H1 (cell line): ENCODE results near the gene LBH. TPM values are rescaled to one million over a fixed set of nuclear protein-coding genes. Genes with fewer than 3 reads are reported as not detected.

Source experiments
- CTCF ChIA-PET: fragments of 300-600 bp; sonication (Branson Sonifier 250); formaldehyde crosslinking; loops from one replicate; lab custom pipeline; 2021; ENCODE audit not compliant: partially characterized antibody; lab: Charles Lee
- POLR2A ChIA-PET: fragments of 300-600 bp; sonication (Branson Sonifier 250); formaldehyde crosslinking; loops from one replicate; lab custom pipeline; 2021; ENCODE audit warnings: inconsistent platforms; ENCODE audit not compliant: partially characterized antibody; lab: Charles Lee
- DNase-seq, 2 experiments: peaks; one replicate each; pipeline versions ENCODE4 v3.0.0 to v3.0.0-alpha.2; 2010 to 2022; ENCODE audit warnings: low spot score in 2 of 2, low read depth in 1 of 2, mixed read lengths in 1 of 2
- FAIRE-seq: peaks from 2 replicates; lab custom pipeline; 2011; peaks lifted over from hg19 to GRCh38; lab: Jason Lieb, UNC
- H2AFZ ChIP-seq: 2 replicates; pipeline ENCODE4 v1.8.1; 2012; ENCODE audit warnings: low read length, inconsistent platforms
- H2AK5ac ChIP-seq: 2 replicates; pipeline ENCODE4 v1.6.1; 2013; ENCODE audit warnings: low read depth, low read length
- H2BK120ac ChIP-seq: replicated peaks from 2 replicates; pipeline ENCODE3; 2013; ENCODE audit warnings: low read depth, low read length, inconsistent platforms
- H2BK12ac ChIP-seq: 2 replicates; pipeline ENCODE4 v1.6.1; 2013; ENCODE audit warnings: low read depth, low read length
- H2BK15ac ChIP-seq: 2 replicates; pipeline ENCODE4 v1.6.1; 2013; ENCODE audit warnings: low read length
- H2BK20ac ChIP-seq: 2 replicates; pipeline ENCODE4 v1.6.1; 2013; ENCODE audit warnings: low read length
- H2BK5ac ChIP-seq: 2 replicates; pipeline ENCODE4 v1.6.1; 2013; ENCODE audit warnings: low read depth, low read length
- H3K14ac ChIP-seq: 2 replicates; pipeline ENCODE4 v1.6.1; 2013; ENCODE audit warnings: inconsistent platforms; ENCODE audit not compliant: insufficient read length
- H3K18ac ChIP-seq: 2 replicates; pipeline ENCODE4 v1.6.1; 2013; ENCODE audit warnings: low read length; ENCODE audit errors: extremely low read depth
- H3K23ac ChIP-seq: 2 replicates; pipeline ENCODE4 v1.6.1; 2013; ENCODE audit warnings: inconsistent platforms; ENCODE audit not compliant: insufficient read length
- H3K23me2 ChIP-seq: 2 replicates; pipeline ENCODE4 v1.6.1; 2013; ENCODE audit warnings: low read depth, low read length
- H3K27ac ChIP-seq: 2 replicates; pipeline ENCODE4 v1.6.1; 2011; ENCODE audit warnings: low read depth, low read length, inconsistent platforms
- H3K27me3 ChIP-seq, 4 experiments: replicated peaks in 1 of 4; 1 replicate in 1 of 4; 2 replicates in 3 of 4; pipeline versions ENCODE4 v1.6.1 to v1.8.1; 2011 to 2013; ENCODE audit warnings: low read length in 3 of 4, mild to moderate bottlenecking in 3 of 4, inconsistent platforms in 2 of 4, mixed read lengths in 2 of 4, moderate library complexity in 1 of 4; ENCODE audit not compliant: control insufficient read depth in 3 of 4, insufficient read depth in 3 of 4; ENCODE audit errors: extremely low read depth in 1 of 4
- H3K36me3 ChIP-seq, 4 experiments: 2 replicates each; pipeline versions ENCODE4 v1.6.1 to v1.8.1; 2011 to 2013; ENCODE audit warnings: mild to moderate bottlenecking in 4 of 4, low read length in 3 of 4, moderate library complexity in 2 of 4, control low read depth in 1 of 4, inconsistent platforms in 1 of 4; ENCODE audit not compliant: insufficient read depth in 4 of 4, control insufficient read depth in 2 of 4
- H3K4ac ChIP-seq: replicated peaks from 2 replicates; pipeline ENCODE3; 2013; ENCODE audit warnings: low read length, low read depth, mixed read lengths, inconsistent platforms; ENCODE audit not compliant: insufficient read length
- H3K4me1 ChIP-seq, 4 experiments: replicated peaks in 1 of 4; 1 replicate in 1 of 4; 2 replicates in 3 of 4; pipeline versions ENCODE4 v1.6.1 to v1.8.1; 2011 to 2013; ENCODE audit warnings: low read length in 3 of 4, inconsistent platforms in 2 of 4, mixed read lengths in 1 of 4; ENCODE audit not compliant: insufficient read depth in 4 of 4, control insufficient read depth in 3 of 4
- H3K4me2 ChIP-seq, 2 experiments: 2 replicates each; pipeline versions ENCODE4 v1.6.1 to v1.8.1; 2011 to 2013; ENCODE audit warnings: low read depth in 2 of 2, low read length in 2 of 2, control low read depth in 1 of 2, inconsistent platforms in 1 of 2, mild to moderate bottlenecking in 1 of 2; ENCODE audit not compliant: insufficient read depth in 1 of 2
- H3K4me3 ChIP-seq, 4 experiments: fragments of 200-600, 300-600 bp in 1 of 4; sonication (generic), shearing (Covaris generic), sonication (Bioruptor Twin) in 1 of 4; 2 replicates each; pipeline versions ENCODE4 v1.5.1 to v1.8.1; 2011 to 2016; ENCODE audit warnings: low read length in 4 of 4, low read depth in 3 of 4, control low read depth in 2 of 4, inconsistent platforms in 2 of 4, mild to moderate bottlenecking in 2 of 4, mixed read lengths in 1 of 4, moderate library complexity in 1 of 4; ENCODE audit not compliant: insufficient read depth in 2 of 4; ENCODE audit errors: extremely low read depth in 1 of 4
- H3K56ac ChIP-seq: replicated peaks from 2 replicates; pipeline ENCODE3; 2013; ENCODE audit warnings: low read depth, mild to moderate bottlenecking, mixed read lengths, low read length, inconsistent platforms; ENCODE audit not compliant: insufficient read length
- H3K79me1 ChIP-seq: 2 replicates; pipeline ENCODE4 v1.6.1; 2013; ENCODE audit warnings: low read depth, low read length, control low read depth
- H3K79me2 ChIP-seq, 2 experiments: 2 replicates each; pipeline versions ENCODE4 v1.6.1 to v1.8.1; 2012 to 2013; ENCODE audit warnings: low read length in 2 of 2, mild to moderate bottlenecking in 2 of 2, inconsistent platforms in 1 of 2; ENCODE audit not compliant: insufficient read depth in 2 of 2, control insufficient read depth in 1 of 2
- H3K9ac ChIP-seq, 4 experiments: replicated peaks in 1 of 4; 1 replicate in 1 of 4; 2 replicates in 3 of 4; pipeline versions ENCODE4 v1.6.1 to v1.8.1; 2011 to 2013; ENCODE audit warnings: low read depth in 3 of 4, low read length in 3 of 4, control low read depth in 2 of 4, mild to moderate bottlenecking in 2 of 4, moderate library complexity in 2 of 4, inconsistent platforms in 1 of 4; ENCODE audit errors: extremely low read depth in 1 of 4
- H3K9me3 ChIP-seq, 2 experiments: 2 replicates each; pipeline versions ENCODE4 v1.6.1 to v1.8.1; 2012 to 2013; ENCODE audit warnings: mild to moderate bottlenecking in 2 of 2, moderate library complexity in 2 of 2, control low read depth in 1 of 2, inconsistent platforms in 1 of 2, low read depth in 1 of 2, low read length in 1 of 2, mixed read lengths in 1 of 2; ENCODE audit not compliant: insufficient read depth in 2 of 2
- H4K20me1 ChIP-seq, 2 experiments: replicated peaks in 1 of 2; 2 replicates each; pipeline versions ENCODE3 to v1.8.1; 2011 to 2013; ENCODE audit warnings: inconsistent platforms in 2 of 2, low read length in 2 of 2, mild to moderate bottlenecking in 1 of 2; ENCODE audit not compliant: insufficient read depth in 2 of 2, control insufficient read depth in 1 of 2
- H4K5ac ChIP-seq: 2 replicates; pipeline ENCODE4 v1.6.1; 2013; ENCODE audit warnings: low read length, low read depth, mixed read lengths, inconsistent platforms; ENCODE audit not compliant: insufficient read length
- H4K8ac ChIP-seq: 2 replicates; pipeline ENCODE4 v1.8.0; 2013; ENCODE audit warnings: mild to moderate bottlenecking, moderate library complexity, low read length, inconsistent platforms; ENCODE audit not compliant: insufficient read depth; ENCODE audit errors: extremely low read depth
- H4K91ac ChIP-seq: replicated peaks from 2 replicates; pipeline ENCODE3; 2013; ENCODE audit warnings: low read length, mixed read lengths, inconsistent platforms; ENCODE audit not compliant: insufficient read length
- ASH2L ChIP-seq: fragments of 200-600, 300-600 bp; sonication (generic); IDR thresholded peaks from one replicate; pipeline ENCODE4 v1.7.1; 2017; ENCODE audit warnings: low read length
- ATF2 ChIP-seq: IDR thresholded peaks from 2 replicates; pipeline ENCODE4 v1.6.1; 2012; ENCODE audit warnings: low read length, inconsistent platforms
- CBX5 ChIP-seq: fragments of 300-800, 300-1000 bp; sonication (generic); IDR thresholded peaks from 2 replicates; pipeline ENCODE4 v1.7.1; 2016; ENCODE audit warnings: antibody characterized with exemption, low read length, low read depth
- FOSL1 ChIP-seq: IDR thresholded peaks from 2 replicates; pipeline ENCODE4 v1.6.1; 2011; ENCODE audit warnings: mild to moderate bottlenecking, low read depth, low read length, moderate library complexity; ENCODE audit not compliant: insufficient read depth
- KDM1A ChIP-seq: fragments of 200-600, 300-600 bp; sonication (generic); IDR thresholded peaks from 2 replicates; pipeline ENCODE4 v1.7.1; 2016; ENCODE audit warnings: mild to moderate bottlenecking, low read length, borderline replicate concordance
- KDM4A ChIP-seq: IDR thresholded peaks from one replicate; pipeline ENCODE4 v1.7.1; 2012; ENCODE audit warnings: low read depth, mild to moderate bottlenecking, moderate library complexity, low read length, inconsistent platforms; ENCODE audit not compliant: severe bottlenecking
- MAFK ChIP-seq: IDR thresholded peaks from 2 replicates; pipeline ENCODE4 v1.6.1; 2012; ENCODE audit warnings: low read depth, mild to moderate bottlenecking, improper control_type of control experiment, low read length
- MAX ChIP-seq: IDR thresholded peaks from 2 replicates; pipeline ENCODE4 v1.6.1; 2012; ENCODE audit warnings: inconsistent platforms
- NRF1 ChIP-seq: IDR thresholded peaks from 2 replicates; pipeline ENCODE4 v1.6.1; 2011; ENCODE audit warnings: mild to moderate bottlenecking, low read depth, low read length, improper control_type of control experiment
- PHF8 ChIP-seq: fragments of 200-600 bp; sonication (generic); conservative IDR thresholded peaks from 2 replicates; pipeline ENCODE4 v1.7.1; 2012; ENCODE audit warnings: low read depth, mild to moderate bottlenecking, inconsistent platforms, low read length, moderate library complexity
- POLR2A ChIP-seq, 2 experiments: IDR thresholded peaks; 1 replicate in 1 of 2; 2 replicates in 1 of 2; pipeline ENCODE4 v1.6.1; 2011; ENCODE audit warnings: low read depth in 2 of 2, low read length in 2 of 2, mild to moderate bottlenecking in 2 of 2; ENCODE audit errors: control extremely low read depth in 1 of 2
- RFX5 ChIP-seq: IDR thresholded peaks from 2 replicates; pipeline ENCODE4 v1.6.1; 2011; ENCODE audit warnings: low read depth, low read length, improper control_type of control experiment, borderline replicate concordance
- YY1 ChIP-seq: IDR thresholded peaks from 2 replicates; pipeline ENCODE4 v1.6.1; 2011; ENCODE audit warnings: low read depth, mild to moderate bottlenecking, low read length
- WGBS, 2 experiments: shearing (Covaris generic) in 1 of 2; methylation state at CpG; one replicate each; pipeline versions ENCODE4 v1.1.6 to v1.1.7; 2013 to 2015; ENCODE audit warnings: low lambda C conversion rate in 2 of 2, mixed read lengths in 2 of 2, inconsistent platforms in 1 of 2, low coverage in 1 of 2, missing lambda C conversion rate in 1 of 2; ENCODE audit not compliant: insufficient replicate concordance in 2 of 2, insufficient coverage in 1 of 2, insufficient read length in 1 of 2; ENCODE audit errors: extremely low coverage in 1 of 2, missing lambda C conversion rate in 1 of 2; 5-methylcytosine and 5-hydroxymethylcytosine counted together
- polyA plus RNA-seq, 7 experiments: library from polyadenylated mRNA; depleted of rRNA in 3 of 7; stranded (reverse) in 5 of 7; unstranded in 2 of 7; fragments of >200 nt in 5 of 7; fragments of 200-250 nt in 2 of 7; gene quantifications; 1 replicate in 5 of 7; 2 replicates in 1 of 7; 4 replicates in 1 of 7; pipeline versions ENCODE4 v1.2.1 to v1.2.3, GENCODE V29; 2011 to 2013; ENCODE audit warnings: missing spikeins in 2 of 7, mixed read lengths in 2 of 7
- total RNA-seq: library from RNA; stranded (reverse); fragmentation: NEBNext Ultra II Directional; extraction: Animal tissue kit (Norgen Biotek cat#: 25700); gene quantifications from 2 replicates; pipeline ENCODE4 v1.2.1, GENCODE V29; 2021

Gene LBH
- total and polyA plus RNA-seq, 2 of the 8 experiments (the other 6 are each of a cell fraction or from before 2014, with no cell fraction given) = 25.7 to 34.5 TPM

GRCh38 chr2:30190637-30191036 is 40.7 kb upstream of the LBH start:
- no peak overlapping the region for H2BK5ac ChIP-seq
- no peak overlapping the region for H2AFZ ChIP-seq
- no peak overlapping the region for H4K5ac ChIP-seq
- no peak overlapping the region for H3K27ac ChIP-seq
- FAIRE-seq (no peak), DNase-seq (no peak)
- no peak overlapping the region for H2BK120ac ChIP-seq
- H2BK20ac ChIP-seq = no peak overlapping the region
- peaks cover 0 to 11% (median 3%) of the 10 kb centered on the region in 4 experiments; a peak in 3 of 7 replicates for H3K4me1 ChIP-seq
- CTCF ChIA-PET = interaction anchor here (1.4 to 2.3 kb wide), 4 partner anchors 26 to 521 kb away, joined by 5 to 9 read pairs (median 6); no protein-coding TSS in a partner anchor
- H3K4ac ChIP-seq = no peak overlapping the region
- H3K36me3 ChIP-seq = no peaks in the 10 kb centered on the region
- 0 out of 2 replicates have a peak overlapping the region, but pooled peaks have one; percentile 25 for H2BK15ac ChIP-seq
- H3K23me2 ChIP-seq = no peaks in the 10 kb centered on the region
- H3K79me2 ChIP-seq = no peaks in the 10 kb centered on the region
- no peak overlapping the region for H2AK5ac ChIP-seq
- H3K18ac ChIP-seq = no peak overlapping the region
- H3K4me2 ChIP-seq = no peak overlapping the region
- no peak overlapping the region for H3K23ac ChIP-seq
- H3K56ac ChIP-seq = no peak overlapping the region
- POLR2A ChIA-PET = interaction anchor here (0.9 kb wide), 1 partner anchor 10 kb away, joined by 3 read pairs; no protein-coding TSS in a partner anchor
- H3K9ac ChIP-seq = no peak overlapping the region
- H3K79me1 ChIP-seq = no peaks in the 10 kb centered on the region
- no peak overlapping the region for H4K8ac ChIP-seq
- H3K14ac ChIP-seq = no peak overlapping the region
- no peak overlapping the region for H4K91ac ChIP-seq
- H3K27me3 ChIP-seq = no peaks in the 10 kb centered on the region
- H3K9me3 ChIP-seq = no peaks in the 10 kb centered on the region
- H2BK12ac ChIP-seq = no peak overlapping the region
- no peak overlapping the region for H3K4me3 ChIP-seq
- no peaks in the 10 kb centered on the region for H4K20me1 ChIP-seq
- WGBS, 2 experiments = 83% methylated on average over 12 of the region's 13 CpGs; no CpG with 5 or more reads in 1 of the 2 experiments
- TF ChIP-seq RFX5 = no peak
- no peak for TF ChIP-seq CBX5
- peak; percentile 69; the same call in 1 of the 2 replicates for TF ChIP-seq YY1
- TF ChIP-seq MAFK = no peak
- no peak for TF ChIP-seq ATF2
- no peak for TF ChIP-seq KDM1A
- TF ChIP-seq KDM4A = no peak
- TF ChIP-seq FOSL1 = no peak
- TF ChIP-seq PHF8 = no peak
- TF ChIP-seq NRF1 = no peak
- no peak for TF ChIP-seq ASH2L
- TF ChIP-seq POLR2A (IDR thresholded peaks at IDR 0.05; ENCODE audit: control extremely low read depth in 1 of 2, low read depth in 2 of 2, low read length in 2 of 2) = no peak
- peak; percentile 65 for TF ChIP-seq MAX
